HG02763 (cell line): ENCODE results near the gene APRT.
"Not testable (repeated sequence)": the region's sequence is repeated elsewhere in the genome, so short reads cannot be mapped to it uniquely, and the experiment has no call there.

Experiments
- ATAC-seq: cut with Tn5 transposase; IDR thresholded peaks from one replicate; pipeline ENCODE4 v1.9.1; 2021; ENCODE audit warnings: mild to moderate bottlenecking, moderate library complexity; ENCODE audit not compliant: unreplicated experiment

Gene APRT

DNA sequence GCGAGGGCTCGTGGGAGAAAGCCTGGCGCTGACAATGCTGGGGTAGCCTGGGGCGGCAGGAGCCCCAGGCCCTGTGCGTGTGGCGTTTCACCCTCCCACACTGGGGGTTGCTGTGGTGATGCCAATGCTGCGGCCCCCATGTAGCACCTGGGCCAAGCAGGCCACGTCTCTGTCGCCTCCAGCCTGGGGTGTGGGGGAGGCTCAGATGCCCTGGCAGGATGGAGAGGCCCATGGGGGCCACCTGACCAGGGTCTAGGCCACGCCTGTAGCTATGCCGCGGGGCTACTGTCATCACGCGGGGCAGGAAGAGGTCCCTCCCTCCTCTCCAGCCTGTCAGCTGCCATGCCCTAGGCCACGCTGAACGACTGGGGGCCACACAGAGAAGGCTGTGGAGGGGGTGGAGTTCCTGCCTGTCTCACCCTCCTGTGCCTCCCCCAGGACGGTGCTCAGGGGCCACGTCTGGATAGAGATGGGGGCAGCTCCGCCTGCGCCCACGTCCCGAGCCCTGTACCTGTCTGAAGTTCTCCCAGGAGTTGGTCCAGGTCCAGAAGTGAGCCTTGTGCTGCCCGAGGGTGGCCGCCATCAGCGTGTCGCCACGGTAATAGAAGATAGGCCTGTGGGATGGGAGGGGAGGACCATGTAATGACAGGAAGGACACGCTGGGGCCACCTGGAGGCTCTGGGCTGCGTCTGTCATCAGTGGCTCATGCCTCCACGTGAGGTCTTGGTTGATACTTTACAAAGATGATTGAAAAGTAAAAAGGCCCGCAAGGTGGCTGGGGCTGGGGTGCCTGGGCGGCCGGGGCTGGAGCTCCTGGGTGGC lies 12.7 kb upstream of the APRT start:
- ATAC-seq: no peak

DNA sequence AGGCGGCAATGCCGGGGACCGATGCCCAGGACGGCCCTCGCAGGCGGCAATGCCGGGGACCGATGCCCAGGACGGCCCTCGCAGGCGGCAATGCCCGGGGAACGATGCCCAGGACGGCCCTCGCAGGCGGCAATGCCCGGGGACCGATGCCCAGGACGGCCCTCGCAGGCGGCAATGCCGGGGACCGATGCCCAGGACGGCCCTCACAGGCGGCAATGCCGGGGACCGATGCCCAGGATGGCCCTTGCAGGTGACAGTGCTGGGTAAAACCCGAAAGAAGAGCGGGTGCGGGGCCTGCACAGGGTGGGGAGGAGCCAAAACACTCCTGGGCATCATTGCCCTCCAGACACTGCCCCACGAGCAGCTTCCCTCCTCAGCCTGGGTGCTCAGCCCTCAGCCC lies 11.9 kb upstream of the APRT start:
- not testable (repeated sequence) for ATAC-seq

DNA sequence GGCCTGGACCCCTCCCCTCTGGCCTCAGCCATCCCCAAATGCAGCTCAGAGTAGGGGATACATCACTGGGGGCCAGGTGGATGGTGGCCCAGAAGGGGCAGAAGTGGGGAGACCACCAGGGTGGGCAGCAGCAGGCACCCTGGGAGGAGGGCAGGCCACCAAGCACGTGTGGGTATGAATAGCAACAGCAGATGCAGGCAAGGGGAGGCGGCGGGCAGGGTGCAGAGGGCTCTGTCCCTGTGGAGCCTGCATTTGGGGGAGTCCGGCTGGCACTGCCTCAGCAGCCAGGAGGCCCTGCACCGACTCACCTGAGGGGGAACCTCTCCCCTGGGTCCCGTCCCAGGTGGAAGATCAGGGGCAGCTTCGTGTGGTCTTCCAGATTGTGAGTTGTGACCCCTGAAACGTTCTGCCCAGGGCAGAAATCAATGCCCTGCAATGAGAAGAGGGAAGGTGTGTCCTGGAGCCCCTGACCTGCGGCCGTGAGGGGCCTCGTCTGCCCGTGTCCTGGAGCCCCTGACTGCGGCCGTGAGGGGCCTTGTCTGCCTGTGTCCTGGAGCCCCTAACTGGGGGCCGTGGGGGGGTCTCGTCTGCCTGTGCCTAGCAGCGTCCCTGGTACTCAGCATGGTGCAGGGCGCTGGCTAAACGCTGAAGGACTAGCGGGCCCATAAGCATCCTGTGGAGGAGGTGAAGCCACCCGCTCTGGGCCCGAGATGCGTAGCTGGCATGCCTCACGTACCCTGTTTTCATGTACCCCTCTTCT lies 10.7 kb upstream of the APRT start:
- ATAC-seq: no peak

DNA sequence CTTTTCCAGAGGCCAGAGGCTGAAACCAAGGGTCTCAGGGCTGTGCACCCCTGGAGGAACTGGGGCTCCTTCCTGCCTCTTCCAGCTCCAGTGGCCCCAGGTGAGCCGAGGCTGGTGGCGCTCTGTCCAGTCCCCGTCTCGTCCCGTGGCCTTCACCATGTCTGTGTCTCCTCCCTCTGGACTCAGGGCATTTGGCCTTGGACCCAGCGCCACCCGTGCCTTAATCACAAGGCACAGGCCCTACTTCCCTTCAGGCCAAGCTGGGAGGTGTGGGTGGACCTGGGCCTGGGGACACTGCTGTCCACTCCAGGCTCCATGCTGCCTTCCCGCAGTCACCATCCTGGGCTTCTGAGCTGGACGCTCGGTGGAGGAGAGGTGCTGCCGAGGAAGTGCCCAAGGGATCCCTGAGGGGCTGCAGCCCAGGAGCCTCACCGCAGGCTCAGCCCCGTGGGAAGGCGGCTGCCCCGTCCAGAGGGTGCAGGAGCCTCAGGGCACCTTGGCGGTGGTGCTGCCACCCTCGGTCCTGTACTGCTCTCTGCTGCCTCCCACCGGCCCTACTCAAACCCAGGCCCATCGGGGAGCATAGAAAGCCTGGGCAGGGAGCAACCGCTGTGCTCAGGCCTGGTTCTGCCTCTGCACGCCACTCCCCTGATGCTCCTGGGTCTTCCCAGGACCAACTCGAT lies 9.6 kb upstream of the APRT start:
- ATAC-seq: no peak

DNA sequence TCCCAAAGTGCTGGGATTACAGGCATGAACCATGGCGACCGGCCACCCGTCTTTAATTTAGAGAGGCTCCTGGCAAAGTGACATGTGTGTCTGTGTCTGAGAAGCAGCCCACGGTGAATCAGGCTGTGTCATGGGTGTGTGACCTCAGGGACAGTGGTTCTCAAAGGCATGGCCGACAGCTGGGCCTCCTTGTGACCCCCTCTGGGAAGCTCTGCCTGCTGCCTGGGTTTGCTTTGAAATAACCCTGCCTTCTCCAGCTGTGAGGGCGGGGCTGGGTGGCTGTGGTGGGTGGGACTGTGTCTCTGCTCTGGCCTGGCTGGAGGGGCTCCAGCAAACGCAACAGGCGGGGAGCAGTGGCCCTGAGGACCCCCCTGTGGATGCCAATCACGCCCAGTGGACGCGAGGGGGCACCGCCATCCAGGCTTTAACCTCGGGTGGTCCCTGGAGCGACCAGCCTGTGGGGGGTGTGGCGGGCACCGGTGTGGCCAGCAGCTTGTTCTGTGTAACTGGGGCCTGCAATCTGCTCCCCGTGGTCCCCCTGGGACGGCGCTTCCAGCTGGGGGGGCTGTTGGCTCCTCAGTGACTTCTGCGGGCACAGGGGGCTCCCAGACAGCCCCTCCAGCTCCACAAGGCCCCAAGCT lies 8.8 kb upstream of the APRT start:
- ATAC-seq: no peak

DNA sequence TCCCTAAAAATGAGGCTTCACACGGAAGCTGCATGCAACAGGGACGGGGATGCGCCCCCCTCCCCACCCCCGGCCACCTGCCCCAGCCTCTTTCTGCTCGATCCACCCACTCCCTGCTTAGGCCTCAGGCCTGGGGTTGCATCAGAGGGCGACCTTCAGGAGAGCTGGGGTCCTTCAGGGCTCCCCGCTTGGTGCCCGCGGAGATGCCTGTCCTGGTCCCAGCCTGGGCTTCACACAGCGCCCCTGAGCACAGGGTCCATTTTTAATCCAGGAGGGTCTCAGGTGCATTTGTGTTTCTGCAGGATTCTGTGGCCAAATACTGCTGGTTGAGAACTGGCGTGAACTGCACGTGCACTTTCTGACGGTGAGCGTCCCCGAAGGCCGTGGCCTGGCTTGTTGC lies 7.4 kb upstream of the APRT start:
- no peak for ATAC-seq

DNA sequence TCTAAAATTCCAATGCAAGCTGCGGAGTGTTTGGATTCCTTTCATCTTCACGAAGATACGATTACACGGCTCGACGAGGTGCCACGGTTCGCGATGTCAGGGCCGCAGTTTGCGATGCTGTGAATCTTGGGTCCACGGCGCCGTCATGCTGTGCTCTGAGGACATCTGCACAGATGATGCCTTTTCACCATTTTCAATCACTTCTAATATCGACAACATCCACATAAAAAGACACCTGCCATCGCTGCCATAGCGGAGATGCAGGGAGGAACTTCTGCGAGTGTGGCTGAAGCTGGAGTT lies 6.8 kb upstream of the APRT start:
- no peak for ATAC-seq

DNA sequence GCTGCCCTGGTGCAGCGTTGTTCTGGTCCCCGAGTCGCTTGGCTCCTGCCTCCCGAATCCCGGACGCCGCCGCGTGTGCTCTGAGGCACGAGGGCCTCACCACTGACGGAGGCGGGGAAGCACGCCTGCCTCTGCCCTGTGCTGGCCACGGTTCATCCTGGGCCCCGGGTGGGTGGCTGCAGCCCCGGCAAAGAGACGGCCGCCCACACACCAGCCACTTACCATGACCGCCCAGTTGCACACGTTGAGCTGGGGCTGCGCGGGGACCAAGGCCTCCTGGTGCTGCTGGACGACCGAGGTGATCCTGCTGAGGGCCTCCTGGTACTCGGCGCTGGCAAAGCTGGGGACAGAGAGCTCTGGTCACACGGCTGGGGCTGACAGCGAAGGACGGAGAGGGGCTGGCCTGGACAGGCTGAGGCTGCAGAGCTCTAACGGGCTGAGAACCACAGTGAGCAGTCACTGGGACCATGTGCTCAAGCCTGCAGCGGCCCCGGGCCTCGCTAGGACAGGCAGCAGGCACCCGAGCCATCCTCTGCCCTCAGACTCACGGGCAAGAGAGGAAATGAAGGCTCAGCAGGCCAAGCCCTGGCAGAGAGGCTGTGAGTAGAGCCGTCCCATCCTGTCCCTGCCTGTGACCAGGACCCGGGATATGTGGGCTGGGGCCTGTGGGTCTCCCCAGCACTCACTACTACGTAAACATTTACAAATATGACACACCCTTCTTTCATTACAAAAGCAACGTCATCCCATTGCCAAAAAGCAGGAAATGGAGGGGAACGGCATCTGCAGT lies 6.3 kb upstream of the APRT start:
- ATAC-seq: no peak

DNA sequence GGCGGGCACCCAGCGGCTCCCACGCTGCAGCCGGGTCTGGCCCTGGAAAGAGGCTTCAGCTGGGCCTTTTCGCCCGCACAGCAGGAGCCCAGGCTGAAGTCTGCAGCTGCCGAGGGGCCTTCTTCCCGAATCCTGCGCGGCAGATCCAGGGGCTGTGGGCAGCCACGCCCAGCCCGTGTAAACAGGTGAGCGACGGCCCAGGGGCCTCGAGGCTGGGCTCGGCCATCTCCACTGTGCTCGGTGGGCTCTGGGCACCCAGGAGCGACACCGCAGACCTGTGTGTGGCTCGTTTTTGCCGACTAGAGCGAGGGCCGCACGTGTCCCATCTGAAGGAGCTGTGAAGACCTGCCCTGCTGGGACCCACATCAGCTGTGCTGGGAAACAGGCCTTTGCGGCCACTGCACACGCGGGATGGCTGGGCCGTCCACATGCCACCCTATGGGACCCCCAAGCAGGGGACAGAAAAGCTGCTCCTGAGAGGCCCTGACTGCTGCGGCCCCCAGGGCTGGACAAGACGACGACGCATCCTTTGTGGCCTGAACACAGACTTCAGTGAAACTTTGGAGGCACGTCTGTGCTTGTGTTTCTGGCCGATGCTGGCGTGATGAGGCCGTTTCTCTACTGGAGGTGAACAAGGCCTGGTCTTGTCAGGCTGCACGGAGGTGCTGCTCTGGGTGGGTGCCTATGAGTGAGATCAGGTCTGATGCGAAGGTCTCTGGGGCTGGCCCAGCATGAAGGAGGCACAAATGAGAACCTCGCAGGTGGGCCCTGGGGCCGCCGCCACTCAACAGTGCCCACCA lies 5.2 kb upstream of the APRT start:
- ATAC-seq: no peak

DNA sequence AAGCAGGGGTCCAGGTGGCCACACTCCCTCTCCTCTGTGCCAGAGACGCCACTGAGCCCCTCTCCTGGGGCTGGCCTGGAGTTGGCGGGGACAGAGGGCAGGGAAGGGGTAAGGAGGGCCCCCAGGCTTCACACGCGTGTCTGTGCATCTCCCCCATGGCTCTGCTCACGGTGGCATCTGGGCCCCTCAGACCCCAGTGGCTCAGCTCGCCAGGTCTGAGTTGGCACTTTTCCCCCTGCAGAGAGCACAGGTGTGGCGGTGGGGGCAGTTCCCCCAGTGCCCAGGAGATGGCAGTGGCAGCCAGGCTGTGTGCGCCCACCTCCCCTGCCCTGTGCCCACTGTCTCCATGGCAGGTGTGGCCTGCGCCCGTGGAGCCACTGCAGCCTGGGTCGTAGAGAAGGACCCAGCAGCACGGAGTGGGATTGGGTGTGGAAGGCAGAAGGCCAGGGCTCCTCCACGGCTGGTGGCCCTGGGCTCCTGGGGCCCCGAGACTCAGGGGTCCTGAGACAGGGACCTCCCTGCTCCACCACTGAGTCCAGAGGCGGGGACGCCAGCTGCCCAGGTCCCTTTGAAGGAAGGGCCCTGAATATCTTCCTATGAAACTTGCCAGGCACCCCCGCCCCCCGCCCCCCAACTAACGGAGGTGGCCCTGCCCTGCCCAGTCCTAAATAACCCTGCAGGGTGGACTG lies 4.3 kb upstream of the APRT start:
- ATAC-seq: no peak

DNA sequence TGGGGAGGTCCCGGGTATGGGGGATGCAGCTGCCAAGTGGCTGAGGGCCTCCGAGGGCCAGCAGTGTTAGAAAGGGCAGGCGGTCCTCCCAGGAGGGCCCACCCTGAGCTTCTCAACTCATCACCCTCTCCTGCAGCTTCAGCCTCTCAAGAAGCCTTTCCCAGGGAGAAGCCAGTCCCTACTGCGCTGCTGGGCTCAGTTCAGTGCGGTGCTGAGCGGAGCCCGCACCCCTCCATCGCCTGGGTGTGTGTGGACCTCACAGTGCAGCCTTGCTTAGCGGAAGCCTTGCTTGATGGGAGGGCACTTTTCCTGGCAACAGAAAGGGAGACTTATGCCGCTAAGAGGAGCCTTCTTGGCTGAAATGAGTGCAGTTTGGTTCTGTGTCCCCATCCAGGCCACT lies 3.5 kb upstream of the APRT start:
- no peak for ATAC-seq

DNA sequence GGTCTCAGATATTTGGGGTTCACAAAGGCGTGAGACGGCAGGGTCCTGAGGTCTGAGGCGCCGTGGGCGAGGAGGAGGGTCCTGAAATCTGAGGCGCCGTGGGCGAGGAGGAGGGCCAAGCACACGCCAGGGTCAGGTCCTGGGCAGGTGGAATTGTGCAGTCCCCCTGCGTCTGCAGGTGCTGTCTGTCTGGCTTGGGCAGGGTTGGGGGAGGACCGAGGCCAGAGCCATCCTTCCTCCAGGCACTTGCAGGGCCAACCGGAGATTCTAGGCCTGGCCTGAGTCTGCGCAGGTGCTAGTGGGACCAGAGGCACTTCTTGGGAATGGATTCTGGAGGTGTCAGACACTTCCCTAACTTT lies 2.4 kb upstream of the APRT start:
- ATAC-seq: no peak

DNA sequence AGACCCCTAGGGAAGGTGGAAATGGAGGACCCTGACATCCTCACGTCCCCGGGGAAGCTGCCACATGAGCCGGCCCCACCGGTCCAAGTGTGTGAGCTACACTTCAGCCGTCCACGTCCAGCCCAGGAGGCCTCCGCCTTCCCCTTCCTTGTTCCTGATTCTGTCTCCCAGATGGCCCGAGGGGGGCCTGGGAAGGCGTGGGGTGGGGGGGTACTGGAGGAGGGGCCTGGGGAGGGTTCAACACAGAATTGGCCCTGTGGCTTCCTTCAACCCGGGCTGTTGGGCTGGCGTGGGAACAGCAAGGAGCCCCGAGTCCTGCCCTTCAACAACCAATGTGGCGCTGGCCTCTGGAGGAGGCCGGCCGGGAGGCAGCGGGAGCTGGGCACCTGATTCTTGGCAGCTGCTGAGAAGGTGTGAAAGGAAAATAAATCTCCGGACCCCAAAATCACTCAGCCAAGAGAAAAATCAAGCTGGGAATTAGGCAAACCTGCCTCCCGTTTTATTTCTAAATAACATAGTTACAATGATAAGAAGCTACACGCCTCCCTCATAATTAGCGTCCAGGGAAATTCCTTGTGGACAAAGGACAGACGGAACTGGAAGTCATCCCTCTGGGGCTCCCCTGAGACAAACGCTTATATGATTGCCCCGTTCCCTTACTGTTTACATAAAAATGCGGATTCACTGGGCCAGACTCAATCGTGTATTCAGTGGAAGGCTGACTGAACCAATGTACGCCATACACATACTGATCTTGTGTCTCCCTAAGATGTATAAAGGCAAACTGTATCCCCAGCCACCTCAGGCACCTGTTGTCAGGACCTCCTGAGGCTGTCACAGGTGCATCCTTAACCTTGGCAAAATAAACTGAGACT lies 1.8 kb upstream of the APRT start:
- no peak for ATAC-seq

DNA sequence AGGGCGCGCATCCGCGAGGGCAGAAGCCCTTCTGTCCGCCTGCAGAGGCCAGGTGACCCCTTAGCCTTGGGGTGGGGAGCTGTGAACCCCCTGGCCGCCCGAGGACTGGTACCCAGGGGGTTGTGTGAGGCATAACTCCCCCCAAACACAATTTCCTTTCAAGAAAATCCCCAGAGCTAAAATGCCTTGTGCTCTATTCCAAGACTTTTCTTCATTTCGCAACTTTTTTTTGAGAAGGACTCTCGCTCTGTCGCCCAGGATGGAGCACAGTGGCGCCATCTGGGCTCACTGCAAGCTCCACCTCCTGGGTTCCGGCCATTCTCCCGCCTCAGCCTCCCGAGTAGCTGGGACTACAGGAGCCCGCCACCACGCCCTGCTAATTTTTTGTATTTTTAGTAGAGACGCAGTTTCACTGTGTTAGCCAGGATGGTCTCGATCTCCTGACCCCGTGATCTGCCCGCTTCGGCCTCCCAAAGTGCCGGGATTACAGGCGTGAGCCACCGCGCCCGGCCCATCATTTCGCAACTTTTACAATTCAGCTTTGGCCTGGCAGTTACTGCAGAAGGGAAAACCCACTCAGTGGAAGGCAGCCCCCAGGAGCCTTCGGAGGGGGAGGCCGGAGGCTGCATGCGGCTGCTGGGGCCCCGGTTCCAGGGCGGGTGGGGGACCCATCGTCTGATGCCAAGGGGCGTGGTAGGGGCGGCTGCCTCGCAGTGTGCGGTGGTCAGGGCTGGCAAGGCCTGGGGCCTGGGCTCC lies 963 bp upstream of the APRT start:
- no peak for ATAC-seq

DNA sequence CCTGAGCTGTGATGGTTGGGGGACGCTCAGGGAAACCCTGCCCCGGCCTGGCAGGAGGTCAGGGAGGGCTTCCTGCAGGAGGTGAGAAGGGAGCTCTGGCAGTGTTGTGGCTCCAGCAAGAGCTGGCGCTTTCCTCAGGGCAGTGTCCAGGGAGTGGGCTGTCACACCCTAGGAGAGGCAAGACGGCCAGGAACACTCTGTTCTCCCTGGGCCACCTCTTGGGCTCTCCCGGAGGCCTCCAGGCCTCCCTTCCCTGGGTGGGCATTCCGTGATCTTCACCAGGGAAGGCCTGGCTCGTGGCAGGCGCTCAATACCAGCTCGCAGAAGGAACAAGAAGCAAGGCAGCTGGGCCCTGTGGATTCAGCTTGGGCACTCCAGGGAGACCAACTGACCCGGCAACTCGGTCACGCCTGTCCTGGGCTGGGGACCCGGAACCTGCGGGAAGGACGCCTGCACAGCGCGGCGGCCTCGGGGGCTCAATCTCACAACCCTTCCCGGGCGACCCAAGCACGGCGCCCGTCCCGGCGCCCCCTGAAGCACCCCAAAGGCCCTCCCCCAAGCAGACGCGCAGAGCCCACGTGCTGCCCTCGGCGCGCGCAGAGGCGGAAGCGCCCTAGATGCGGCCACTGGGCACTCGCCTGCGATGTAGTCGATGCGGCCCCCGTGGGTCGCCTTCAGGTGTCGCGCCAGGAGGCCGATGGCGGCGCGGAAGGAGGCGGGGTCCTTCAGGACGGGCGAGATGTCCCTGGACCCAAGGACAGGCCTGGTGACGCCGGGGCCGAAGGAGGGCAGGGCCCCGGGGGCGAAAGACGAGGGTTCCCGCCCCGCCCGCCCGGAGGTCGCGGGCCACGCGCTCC lies 588 bp downstream of the APRT start:
- ATAC-seq: peak; percentile 37

DNA sequence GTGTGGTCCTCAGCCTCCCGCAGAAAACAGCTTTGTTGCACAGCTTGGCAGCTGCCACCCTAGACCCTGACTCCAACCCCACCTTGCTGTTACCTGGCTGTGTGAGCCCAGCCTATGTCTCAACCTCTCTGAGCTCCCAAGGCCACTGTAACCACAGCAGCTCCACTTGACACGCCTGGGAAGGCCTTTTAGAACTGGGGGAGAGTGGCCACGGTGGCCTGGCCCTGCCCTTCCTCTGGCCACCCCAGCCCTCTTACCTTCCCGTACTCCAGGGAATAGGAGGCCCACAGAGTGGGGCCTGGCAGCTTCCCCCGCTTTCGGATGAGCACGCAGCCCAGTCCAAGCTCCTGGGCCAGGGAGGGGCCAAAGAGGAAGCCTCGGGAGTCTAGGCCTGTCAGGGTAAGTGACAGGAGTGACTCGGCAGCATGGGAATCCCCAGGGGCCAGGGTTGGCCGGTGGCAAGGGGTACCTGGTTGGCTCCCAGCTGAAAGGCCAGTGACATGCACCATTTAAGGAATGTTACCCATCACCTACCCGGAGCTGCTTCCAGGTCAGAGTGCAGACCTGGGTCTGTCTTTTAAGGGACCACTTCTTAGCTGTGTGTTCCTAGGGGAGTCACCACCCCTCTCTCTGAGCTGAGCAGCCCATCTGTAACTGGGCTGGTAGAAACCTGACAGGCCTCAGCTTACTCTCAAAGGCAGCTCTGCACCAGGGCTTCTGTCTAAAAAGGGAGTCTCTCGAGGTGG lies 1.4 kb downstream of the APRT start:
- ATAC-seq: no peak
